ENCODE results near the gene ADAMTS1.
"Not testable (repeated sequence)": the region's sequence is repeated elsewhere in the genome, so short reads cannot be mapped to it uniquely, and the experiment has no call there.

ADAMTS1 gene

DNA sequence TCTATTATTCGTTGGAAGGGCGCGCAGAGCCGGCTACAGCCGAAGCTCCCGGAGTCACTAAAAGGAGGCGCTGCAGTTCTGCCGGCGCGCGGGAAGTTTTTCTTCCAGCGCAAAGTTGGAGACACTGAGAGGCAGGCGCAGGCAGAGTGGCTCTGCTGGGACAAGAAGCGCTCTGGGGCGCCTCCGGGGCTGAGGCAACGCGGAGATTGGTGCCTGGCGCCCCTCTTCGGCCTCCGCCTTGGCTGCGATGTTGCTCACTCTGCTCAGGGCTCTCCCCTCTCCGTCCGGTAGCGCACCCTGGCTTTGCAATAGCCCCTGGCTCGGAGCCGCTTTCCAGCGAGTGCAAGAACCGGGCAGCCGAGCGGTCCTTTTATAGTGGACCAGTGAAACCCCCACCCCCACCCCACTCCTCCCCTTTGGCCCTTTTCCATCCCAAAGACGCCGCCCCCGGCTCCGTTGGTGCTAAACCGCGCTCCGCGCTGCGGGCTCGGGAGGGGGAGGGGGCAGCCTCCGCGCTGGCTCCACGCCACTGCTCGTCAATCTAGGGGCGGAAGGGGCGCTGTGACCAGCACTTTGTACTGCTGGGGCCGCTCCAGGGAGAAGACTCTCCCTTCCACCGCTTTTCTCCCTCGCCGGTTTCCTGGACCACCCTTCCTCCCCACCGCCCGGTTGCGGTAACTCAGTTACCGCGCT, at the start of gene ADAMTS1:
Gene ADAMTS1, minus strand, starts transcription at position 344 of the 693 bp plus-strand sequence. CDS start 455 bp downstream, outside the sequence.
- no peak for FAIRE-seq
- DNase-seq (ENCODE audit: insufficient read length, low spot score): no peak

GRCh38 chr21:26892151-26892550, 46.9 kb upstream of the ADAMTS1 start:
- FAIRE-seq (no peak), DNase-seq (ENCODE audit: insufficient read length, low spot score) (no peak)

GRCh38 chr21:26888931-26889330, 43.7 kb upstream of the ADAMTS1 start:
- no peak for FAIRE-seq
- DNase-seq (ENCODE audit: insufficient read length, low spot score): no peak

DNA sequence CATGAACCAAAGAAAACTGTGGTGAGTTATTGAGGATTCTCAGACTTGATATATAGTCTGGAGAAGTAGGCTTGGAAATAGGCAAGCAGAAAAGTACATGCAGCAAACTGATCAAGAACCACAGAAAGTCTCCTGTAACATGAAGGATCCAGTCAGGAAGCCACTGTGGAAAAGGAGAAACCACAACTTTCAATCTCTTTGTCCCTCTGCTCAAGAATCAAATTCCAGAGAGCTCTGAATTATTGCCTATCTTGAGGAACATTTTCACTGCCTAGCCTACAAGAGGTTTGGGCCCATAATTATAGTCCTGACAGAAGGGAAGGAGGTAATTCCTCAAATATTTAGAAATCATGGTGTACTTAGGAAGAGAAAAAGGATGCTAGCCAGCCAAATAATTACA, 43.0 kb upstream of the ADAMTS1 start:
- DNase-seq (ENCODE audit: insufficient read length, low spot score) (no peak), FAIRE-seq (no peak)

GRCh38 chr21:26887251-26887650, 42.0 kb upstream of the ADAMTS1 start:
- no peak for DNase-seq (ENCODE audit: insufficient read length, low spot score)
- no peak for FAIRE-seq

DNA sequence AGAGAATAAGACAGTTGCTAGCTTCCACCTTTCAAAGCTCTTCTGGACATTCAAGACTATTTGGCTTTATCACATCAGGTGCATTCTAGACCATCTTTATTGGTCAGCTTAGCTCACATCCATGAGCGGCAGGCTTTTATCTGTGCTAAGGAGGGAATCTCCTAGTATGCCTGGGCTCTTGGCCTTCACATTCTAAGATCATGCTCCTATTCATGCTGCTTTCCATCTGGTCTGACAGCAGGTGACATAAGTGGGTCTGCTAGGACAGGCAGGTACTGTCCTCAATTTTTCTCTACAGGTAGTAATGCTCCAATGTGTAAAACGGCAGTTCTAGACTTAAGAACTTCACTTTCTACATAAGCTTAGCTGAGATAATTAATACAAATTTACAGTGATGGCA, 39.2 kb upstream of the ADAMTS1 start:
- no peak for FAIRE-seq
- DNase-seq (ENCODE audit: insufficient read length, low spot score): no peak

- DNase-seq (ENCODE audit: insufficient read length, low spot score): no peak
- no peak for FAIRE-seq
Measured at GRCh38 chr21:26883768-26884167, 38.6 kb upstream of the ADAMTS1 start.

- FAIRE-seq: no peak
- DNase-seq (ENCODE audit: insufficient read length, low spot score): no peak
Measured at GRCh38 chr21:26881504-26882228, 36.5 kb upstream of the ADAMTS1 start.

GRCh38 chr21:26877018-26877417, 31.8 kb upstream of the ADAMTS1 start:
- no peak for FAIRE-seq
- DNase-seq (ENCODE audit: insufficient read length, low spot score): no peak

DNA sequence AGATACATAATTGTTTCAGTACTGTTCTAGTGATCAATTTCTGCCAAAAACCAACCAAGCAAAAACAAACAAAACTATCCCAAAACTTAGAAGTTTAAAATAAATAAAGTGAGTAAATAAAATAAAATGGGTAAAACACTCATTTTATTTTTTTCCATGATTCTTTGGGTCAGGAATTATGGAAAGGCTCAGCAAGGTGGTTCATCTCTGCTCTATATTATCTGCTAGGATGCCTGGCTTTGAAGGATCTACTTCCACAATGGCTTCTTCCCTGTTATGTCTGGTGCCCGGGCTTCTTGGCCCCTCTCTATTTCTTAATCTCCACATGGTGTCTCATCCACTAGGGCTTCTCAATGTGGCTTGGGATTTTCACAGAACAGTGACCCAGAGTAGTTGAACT, 29.1 kb upstream of the ADAMTS1 start:
- no peak for DNase-seq (ENCODE audit: insufficient read length, low spot score)
- no peak for FAIRE-seq

GRCh38 chr21:26865857-26866256, 20.6 kb upstream of the ADAMTS1 start:
- DNase-seq (ENCODE audit: insufficient read length, low spot score): no peak
- no peak for FAIRE-seq

GRCh38 chr21:26856871-26857350, 11.7 kb upstream of the ADAMTS1 start:
- FAIRE-seq; DNase-seq (ENCODE audit: insufficient read length, low spot score): not testable (repeated sequence)

DNA sequence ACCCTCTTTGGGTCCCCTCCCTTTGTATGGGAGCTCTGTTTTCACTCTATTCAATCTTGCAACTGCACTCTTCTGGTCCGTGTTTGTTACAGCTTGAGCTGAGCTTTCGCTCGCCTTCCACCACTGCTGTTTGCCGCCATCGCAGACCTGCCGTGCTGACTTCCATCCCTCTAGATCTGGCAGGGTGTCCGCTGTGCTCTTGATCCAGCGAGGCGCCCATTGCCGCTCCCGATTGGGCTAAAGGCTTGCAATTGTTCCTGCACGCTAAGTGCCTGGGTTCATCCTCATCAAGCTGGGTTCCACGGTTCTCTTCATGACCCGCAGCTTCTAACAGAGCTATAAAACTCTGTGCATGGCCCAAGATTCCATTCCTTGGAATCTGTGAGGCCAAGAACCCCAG, 9.5 kb upstream of the ADAMTS1 start:
- FAIRE-seq; DNase-seq (ENCODE audit: insufficient read length, low spot score): not testable (repeated sequence)

DNA sequence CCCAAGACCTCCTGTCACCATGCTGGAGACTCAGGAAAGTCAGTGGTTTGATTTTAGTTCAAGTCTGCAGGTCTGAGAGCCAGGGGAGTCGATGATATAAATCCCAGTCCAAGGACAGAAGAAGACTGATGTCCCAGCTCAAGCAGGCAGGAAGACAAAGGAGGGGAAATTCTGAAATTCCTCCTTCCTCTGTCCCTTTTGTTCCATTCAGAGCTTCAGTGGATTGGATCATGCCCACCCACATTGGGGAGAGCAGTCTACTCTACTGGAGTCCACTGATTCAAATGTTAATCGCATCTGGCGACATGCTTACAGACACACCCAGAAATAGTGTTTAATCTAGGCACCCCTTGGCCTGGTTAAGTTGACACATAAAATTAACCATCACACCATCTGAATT, 7.2 kb upstream of the ADAMTS1 start:
- no peak for DNase-seq (ENCODE audit: insufficient read length, low spot score)
- FAIRE-seq: no peak

GRCh38 chr21:26851109-26851944, 6.1 kb upstream of the ADAMTS1 start:
- DNase-seq (ENCODE audit: insufficient read length, low spot score) (no peak), FAIRE-seq (no peak)

- no peak for FAIRE-seq
- no peak for DNase-seq (ENCODE audit: insufficient read length, low spot score)
Measured at GRCh38 chr21:26850116-26850643, 5.0 kb upstream of the ADAMTS1 start.

DNA sequence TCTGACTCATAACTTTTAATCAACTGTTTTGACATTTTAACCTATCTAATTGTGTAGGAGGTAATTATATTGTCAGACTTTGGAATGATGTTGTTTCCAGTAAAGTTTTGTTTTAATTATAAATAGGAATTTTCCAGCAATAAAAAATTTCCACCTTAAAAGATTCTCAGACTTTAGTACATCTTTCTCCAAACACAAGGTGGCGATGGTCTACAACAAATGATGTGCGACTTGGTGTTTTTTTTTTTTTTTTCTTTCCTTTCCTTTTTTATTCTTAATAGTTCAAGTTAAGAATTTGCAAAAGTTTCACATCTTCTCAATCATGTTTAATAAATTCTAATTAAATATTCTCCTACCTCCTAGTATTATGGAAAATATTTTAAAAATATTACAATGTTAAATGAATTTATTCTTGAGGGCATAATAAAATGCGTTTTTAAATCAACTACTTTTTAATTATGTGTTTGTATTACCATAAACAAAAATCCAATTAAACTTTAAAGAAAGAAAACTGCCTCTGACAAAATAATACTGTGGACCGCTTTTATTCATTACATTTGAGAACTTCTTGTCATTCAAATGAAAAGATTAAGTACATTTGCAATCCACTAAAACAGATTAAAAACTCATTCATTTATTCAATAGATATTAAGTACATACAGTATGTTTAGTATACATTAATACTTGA, 4.4 kb upstream of the ADAMTS1 start:
- no peak for DNase-seq (ENCODE audit: insufficient read length, low spot score)
- no peak for FAIRE-seq

DNA sequence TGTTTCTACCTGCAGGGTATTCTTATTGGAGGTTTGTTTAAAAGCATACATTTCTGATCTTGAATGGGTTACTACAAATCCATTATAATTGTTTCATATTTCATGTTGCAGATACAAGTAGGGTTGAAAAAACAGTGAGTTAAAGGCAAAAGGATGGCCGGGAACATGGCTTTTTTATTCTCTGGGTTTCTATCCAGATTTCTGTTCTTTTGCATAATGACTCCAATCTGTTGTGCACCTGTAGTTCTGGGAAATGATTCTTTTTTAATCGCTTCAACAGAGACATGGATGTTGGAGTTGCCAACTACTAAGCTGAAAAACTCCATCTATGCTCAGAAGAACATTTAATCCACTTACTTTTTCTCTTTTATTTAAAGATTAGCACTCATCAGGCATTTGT, 2.7 kb upstream of the ADAMTS1 start:
- DNase-seq (ENCODE audit: insufficient read length, low spot score): no peak

GRCh38 chr21:26847002-26847401, 1.8 kb upstream of the ADAMTS1 start:
- DNase-seq (ENCODE audit: insufficient read length, low spot score): no peak
- no peak for FAIRE-seq

More for the DNA sequence above, 2.7 kb upstream of the ADAMTS1 start:
- FAIRE-seq: no peak

Data from GM19239 (cell line).